ENCODE data around the gene PPM1E. TPM values are rescaled to one million over a fixed set of nuclear protein-coding genes. Genes with fewer than 3 reads are reported as not detected.

Gene PPM1E
- total RNA-seq, 1 donor from 2014 or later: 0.39 TPM

Other genes starting within 250 kb of the PPM1E start
- 76.4 TPM for gene MTMR4, start 241.2 kb upstream of the PPM1E start, total RNA-seq
- gene TEX14, start 63.8 kb upstream of the PPM1E start, total RNA-seq: 0.55 TPM
- 16.3 TPM for gene RAD51C, start 63.3 kb upstream of the PPM1E start, total RNA-seq

Measured in ureter (tissue), 1 donor.